HepG2 (cell line): ENCODE measurements around the gene NME7. TPM values are rescaled to one million over a fixed set of nuclear protein-coding genes. Genes with fewer than 3 reads are reported as not detected.

Experiments
- AGO1 ChIP-seq: fragments of 200-400 bp; formaldehyde crosslinking; IDR thresholded peaks from 2 replicates; pipeline ENCODE4 v1.6.1; 2017; ENCODE audit warnings: mild to moderate bottlenecking, low read depth, low read length, moderate library complexity; ENCODE audit not compliant: poor library complexity, severe bottlenecking
- AGO2 ChIP-seq: fragments of 200-400 bp; formaldehyde crosslinking; optimal IDR thresholded peaks from 2 replicates; pipeline ENCODE3; 2017; ENCODE audit warnings: mild to moderate bottlenecking, low read depth, low read length, moderate library complexity
- ARNTL ChIP-seq: sonication (generic); formaldehyde crosslinking; IDR thresholded peaks from 2 replicates; pipeline ENCODE4 v1.4.0; 2020; ENCODE audit warnings: mild to moderate bottlenecking, missing genetic modification reagents
- ATF7-NPFF ChIP-seq: sonication (generic); formaldehyde crosslinking; IDR thresholded peaks from 2 replicates; pipeline ENCODE4 v1.8.1; 2023; ENCODE audit warnings: mild to moderate bottlenecking, low read depth, missing genetic modification reagents, moderate library complexity
- BRCA1 ChIP-seq: sonication (generic); formaldehyde crosslinking; IDR thresholded peaks from 2 replicates; pipeline ENCODE4 v1.4.0; 2020; ENCODE audit warnings: missing genetic modification reagents
- CAMTA2 ChIP-seq: sonication (generic); formaldehyde crosslinking; IDR thresholded peaks from 2 replicates; pipeline ENCODE4 v1.4.0; 2020; ENCODE audit warnings: mild to moderate bottlenecking, missing genetic modification reagents, borderline replicate concordance
- EP300 ChIP-seq, 3 experiments: sonication (generic) in 1 of 3; formaldehyde crosslinking in 1 of 3; IDR thresholded peaks; 2 replicates each; pipeline versions ENCODE4 v1.5.1 to v1.6.1; 2011 to 2020; ENCODE audit warnings: low read depth in 2 of 3, low read length in 2 of 3, borderline replicate concordance in 1 of 3, improper control_type of control experiment in 1 of 3, mild to moderate bottlenecking in 1 of 3, missing genetic modification reagents in 1 of 3, moderate library complexity in 1 of 3
- GFI1 ChIP-seq: sonication (generic); formaldehyde crosslinking; IDR thresholded peaks from 2 replicates; pipeline ENCODE4 v1.5.0; 2020; ENCODE audit warnings: missing genetic modification reagents, mild to moderate bottlenecking, borderline replicate concordance
- NFE2L2 ChIP-seq: fragments of 150-350 bp; IDR thresholded peaks from 2 replicates; pipeline ENCODE4 v1.6.1; 2014; ENCODE audit warnings: low read length
- NFKBIZ ChIP-seq: IDR thresholded peaks from 2 replicates; pipeline ENCODE4 v1.6.1; 2018; ENCODE audit warnings: missing genetic modification reagents, missing compliant biosample characterization
- REL ChIP-seq: sonication (generic); formaldehyde crosslinking; conservative IDR thresholded peaks from 2 replicates; pipeline ENCODE4 v1.8.0; 2022; ENCODE audit warnings: mild to moderate bottlenecking, missing genetic modification reagents, moderate library complexity
- SSRP1 ChIP-seq: IDR thresholded peaks from 2 replicates; pipeline ENCODE4 v1.6.1; 2016; ENCODE audit warnings: control low read depth
- THAP11 ChIP-seq: IDR thresholded peaks from 2 replicates; pipeline ENCODE4 v1.6.1; 2016; ENCODE audit warnings: missing biosample characterization, missing genetic modification reagents
- TP53 ChIP-seq: sonication (generic); formaldehyde crosslinking; conservative IDR thresholded peaks from 2 replicates; pipeline ENCODE4 v1.4.0; 2020; ENCODE audit warnings: missing genetic modification reagents
- ZNF24 ChIP-seq: fragments of 450-650 bp; IDR thresholded peaks from 2 replicates; pipeline ENCODE4 v1.6.1; 2017; ENCODE audit warnings: antibody characterized with exemption, mild to moderate bottlenecking
- ZNF441 ChIP-seq: sonication (generic); formaldehyde crosslinking; IDR thresholded peaks from 2 replicates; pipeline ENCODE4 v1.7.0; 2021; ENCODE audit warnings: missing genetic modification reagents, borderline replicate concordance
- ZNF547 ChIP-seq: sonication (generic); formaldehyde crosslinking; IDR thresholded peaks from 2 replicates; pipeline ENCODE4 v1.5.1; 2020; ENCODE audit warnings: mild to moderate bottlenecking, missing genetic modification reagents
- ZNF660 ChIP-seq: sonication (generic); formaldehyde crosslinking; IDR thresholded peaks from 2 replicates; pipeline ENCODE4 v1.5.1; 2020; ENCODE audit warnings: mild to moderate bottlenecking, low read depth, missing genetic modification reagents, borderline replicate concordance
- polyA plus RNA-seq, 8 experiments: library from polyadenylated mRNA; depleted of rRNA in 3 of 8; stranded (reverse) in 7 of 8; unstranded in 1 of 8; fragments of >200 nt; fragmentation: Illumina TruSeq in 4 of 8; extraction: Trizol in 4 of 8; gene quantifications; 2 replicates each; pipeline versions ENCODE4 v1.2.1 to v1.2.3, GENCODE V29; 2011 to 2016; ENCODE audit warnings: low read depth in 4 of 8, missing spikeins in 1 of 8, mixed read lengths in 1 of 8; ENCODE audit not compliant: insufficient read depth in 1 of 8
- total RNA-seq, 5 experiments: library from RNA; depleted of rRNA; stranded (reverse); fragments of >200 nt; fragmentation: Illumina TruSeq; extraction: Trizol; gene quantifications; 2 replicates each; pipeline ENCODE4 v1.2.3, GENCODE V29; 2016; ENCODE audit warnings: low read depth in 1 of 5
- TF ChIP-seq, protein P1 (sequence below): sonication (generic); formaldehyde crosslinking; IDR thresholded peaks from 2 replicates; pipeline ENCODE4 v1.4.0; 2020; ENCODE audit warnings: missing genetic modification reagents
- TF ChIP-seq, protein P2 (sequence below): sonication (generic); formaldehyde crosslinking; IDR thresholded peaks from 2 replicates; pipeline ENCODE4 v1.8.1; 2023; ENCODE audit warnings: mild to moderate bottlenecking, missing genetic modification reagents, borderline replicate concordance
- TF ChIP-seq, protein P3 (sequence below), 2 experiments: IDR thresholded peaks; 2 replicates each; pipeline ENCODE4 v1.6.1; 2011 to 2012; ENCODE audit warnings: low read length in 2 of 2, borderline replicate concordance in 1 of 2, low read depth in 1 of 2, mild to moderate bottlenecking in 1 of 2, moderate library complexity in 1 of 2
- TF ChIP-seq, protein P4 (sequence below): IDR thresholded peaks from 2 replicates; pipeline ENCODE4 v1.6.1; 2016; ENCODE audit warnings: mild to moderate bottlenecking

NME7 gene
- total and polyA plus RNA-seq, 2 of the 13 experiments (the other 11 are each of a cell fraction or from before 2014, with no cell fraction given): 9.4 to 22.5 TPM

GRCh38 chr1:169115891-169116585 is 251.6 kb downstream of the NME7 start (continued):
- no peak for TF ChIP-seq CAMTA2 (CRISPR knock-in tag)
- 0 out of 2 replicates have a peak, but pooled peaks have one; percentile 59 for TF ChIP-seq BRCA1 (CRISPR knock-in tag)
- no peak for TF ChIP-seq ZNF660 (CRISPR knock-in tag)
- TF ChIP-seq, protein P1, sequence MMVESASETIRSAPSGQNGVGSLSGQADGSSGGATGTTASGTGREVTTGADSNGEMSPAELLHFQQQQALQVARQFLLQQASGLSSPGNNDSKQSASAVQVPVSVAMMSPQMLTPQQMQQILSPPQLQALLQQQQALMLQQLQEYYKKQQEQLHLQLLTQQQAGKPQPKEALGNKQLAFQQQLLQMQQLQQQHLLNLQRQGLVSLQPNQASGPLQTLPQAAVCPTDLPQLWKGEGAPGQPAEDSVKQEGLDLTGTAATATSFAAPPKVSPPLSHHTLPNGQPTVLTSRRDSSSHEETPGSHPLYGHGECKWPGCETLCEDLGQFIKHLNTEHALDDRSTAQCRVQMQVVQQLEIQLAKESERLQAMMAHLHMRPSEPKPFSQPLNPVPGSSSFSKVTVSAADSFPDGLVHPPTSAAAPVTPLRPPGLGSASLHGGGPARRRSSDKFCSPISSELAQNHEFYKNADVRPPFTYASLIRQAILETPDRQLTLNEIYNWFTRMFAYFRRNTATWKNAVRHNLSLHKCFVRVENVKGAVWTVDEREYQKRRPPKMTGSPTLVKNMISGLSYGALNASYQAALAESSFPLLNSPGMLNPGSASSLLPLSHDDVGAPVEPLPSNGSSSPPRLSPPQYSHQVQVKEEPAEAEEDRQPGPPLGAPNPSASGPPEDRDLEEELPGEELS: peak; percentile 80
- TF ChIP-seq THAP11: peak; percentile 53
- no peak for TF ChIP-seq ZNF547 (CRISPR knock-in tag)
- peak; percentile 25; the same call in 1 of the 2 replicates for TF ChIP-seq SSRP1 (CRISPR knock-in tag)
- TF ChIP-seq, protein P2, sequence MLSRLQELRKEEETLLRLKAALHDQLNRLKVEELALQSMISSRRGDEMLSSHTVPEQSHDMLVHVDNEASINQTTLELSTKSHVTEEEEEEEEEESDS (CRISPR knock-in tag): no peak
- TF ChIP-seq TP53 (CRISPR knock-in tag): peak; percentile 90
- TF ChIP-seq AGO2: no peak
- TF ChIP-seq GFI1 (CRISPR knock-in tag): 0 out of 2 replicates have a peak, but pooled peaks have one; percentile 51
- 0 out of 2 replicates have a peak, but pooled peaks have one; percentile 49 for TF ChIP-seq REL (CRISPR knock-in tag)
- peak; percentile 52; the same call in 1 of the 2 replicates for TF ChIP-seq ZNF441 (CRISPR knock-in tag)
- TF ChIP-seq, protein P3, sequence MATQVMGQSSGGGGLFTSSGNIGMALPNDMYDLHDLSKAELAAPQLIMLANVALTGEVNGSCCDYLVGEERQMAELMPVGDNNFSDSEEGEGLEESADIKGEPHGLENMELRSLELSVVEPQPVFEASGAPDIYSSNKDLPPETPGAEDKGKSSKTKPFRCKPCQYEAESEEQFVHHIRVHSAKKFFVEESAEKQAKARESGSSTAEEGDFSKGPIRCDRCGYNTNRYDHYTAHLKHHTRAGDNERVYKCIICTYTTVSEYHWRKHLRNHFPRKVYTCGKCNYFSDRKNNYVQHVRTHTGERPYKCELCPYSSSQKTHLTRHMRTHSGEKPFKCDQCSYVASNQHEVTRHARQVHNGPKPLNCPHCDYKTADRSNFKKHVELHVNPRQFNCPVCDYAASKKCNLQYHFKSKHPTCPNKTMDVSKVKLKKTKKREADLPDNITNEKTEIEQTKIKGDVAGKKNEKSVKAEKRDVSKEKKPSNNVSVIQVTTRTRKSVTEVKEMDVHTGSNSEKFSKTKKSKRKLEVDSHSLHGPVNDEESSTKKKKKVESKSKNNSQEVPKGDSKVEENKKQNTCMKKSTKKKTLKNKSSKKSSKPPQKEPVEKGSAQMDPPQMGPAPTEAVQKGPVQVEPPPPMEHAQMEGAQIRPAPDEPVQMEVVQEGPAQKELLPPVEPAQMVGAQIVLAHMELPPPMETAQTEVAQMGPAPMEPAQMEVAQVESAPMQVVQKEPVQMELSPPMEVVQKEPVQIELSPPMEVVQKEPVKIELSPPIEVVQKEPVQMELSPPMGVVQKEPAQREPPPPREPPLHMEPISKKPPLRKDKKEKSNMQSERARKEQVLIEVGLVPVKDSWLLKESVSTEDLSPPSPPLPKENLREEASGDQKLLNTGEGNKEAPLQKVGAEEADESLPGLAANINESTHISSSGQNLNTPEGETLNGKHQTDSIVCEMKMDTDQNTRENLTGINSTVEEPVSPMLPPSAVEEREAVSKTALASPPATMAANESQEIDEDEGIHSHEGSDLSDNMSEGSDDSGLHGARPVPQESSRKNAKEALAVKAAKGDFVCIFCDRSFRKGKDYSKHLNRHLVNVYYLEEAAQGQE (IDR thresholded peaks at IDR 0.05; ENCODE audit: borderline replicate concordance in 1 of 2, low read depth in 1 of 2, low read length in 2 of 2): peak in 1 of 2 experiments; percentile 44; a peak in 1 of 4 replicates
- TF ChIP-seq ARNTL (CRISPR knock-in tag): 0 out of 2 replicates have a peak, but pooled peaks have one; percentile 24
- TF ChIP-seq NFE2L2: no peak
- no peak for TF ChIP-seq ATF7-NPFF
- TF ChIP-seq AGO1: no peak
- TF ChIP-seq ZNF24: no peak
- peak; percentile 62 to 81; a peak in 3 of 4 replicates for TF ChIP-seq EP300 (IDR thresholded peaks at IDR 0.05; ENCODE audit: low read depth in 2 of 2, low read length in 2 of 2)
- peak; percentile 91 for TF ChIP-seq EP300 (CRISPR knock-in tag; IDR thresholded peaks at IDR 0.05; ENCODE audit: borderline replicate concordance)
- TF ChIP-seq, protein P4, sequence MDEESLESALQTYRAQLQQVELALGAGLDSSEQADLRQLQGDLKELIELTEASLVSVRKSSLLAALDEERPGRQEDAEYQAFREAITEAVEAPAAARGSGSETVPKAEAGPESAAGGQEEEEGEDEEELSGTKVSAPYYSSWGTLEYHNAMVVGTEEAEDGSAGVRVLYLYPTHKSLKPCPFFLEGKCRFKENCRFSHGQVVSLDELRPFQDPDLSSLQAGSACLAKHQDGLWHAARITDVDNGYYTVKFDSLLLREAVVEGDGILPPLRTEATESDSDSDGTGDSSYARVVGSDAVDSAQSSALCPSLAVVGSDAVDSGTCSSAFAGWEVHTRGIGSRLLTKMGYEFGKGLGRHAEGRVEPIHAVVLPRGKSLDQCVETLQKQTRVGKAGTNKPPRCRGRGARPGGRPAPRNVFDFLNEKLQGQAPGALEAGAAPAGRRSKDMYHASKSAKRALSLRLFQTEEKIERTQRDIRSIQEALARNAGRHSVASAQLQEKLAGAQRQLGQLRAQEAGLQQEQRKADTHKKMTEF (CRISPR knock-in tag): peak; percentile 76; the same call in 1 of the 2 replicates
- peak; percentile 98 for TF ChIP-seq NFKBIZ
